NCI-H1105 (cell line): ENCODE measurements around the gene NEDD4.
"Not testable (repeated sequence)": the region's sequence is repeated elsewhere in the genome, so short reads cannot be mapped to it uniquely, and the experiment has no call there.

ENCODE experiments used
- DNase-seq: peaks from one replicate; lab custom pipeline; 2025; lab: John Stamatoyannopoulos, UW

Gene NEDD4

DNA sequence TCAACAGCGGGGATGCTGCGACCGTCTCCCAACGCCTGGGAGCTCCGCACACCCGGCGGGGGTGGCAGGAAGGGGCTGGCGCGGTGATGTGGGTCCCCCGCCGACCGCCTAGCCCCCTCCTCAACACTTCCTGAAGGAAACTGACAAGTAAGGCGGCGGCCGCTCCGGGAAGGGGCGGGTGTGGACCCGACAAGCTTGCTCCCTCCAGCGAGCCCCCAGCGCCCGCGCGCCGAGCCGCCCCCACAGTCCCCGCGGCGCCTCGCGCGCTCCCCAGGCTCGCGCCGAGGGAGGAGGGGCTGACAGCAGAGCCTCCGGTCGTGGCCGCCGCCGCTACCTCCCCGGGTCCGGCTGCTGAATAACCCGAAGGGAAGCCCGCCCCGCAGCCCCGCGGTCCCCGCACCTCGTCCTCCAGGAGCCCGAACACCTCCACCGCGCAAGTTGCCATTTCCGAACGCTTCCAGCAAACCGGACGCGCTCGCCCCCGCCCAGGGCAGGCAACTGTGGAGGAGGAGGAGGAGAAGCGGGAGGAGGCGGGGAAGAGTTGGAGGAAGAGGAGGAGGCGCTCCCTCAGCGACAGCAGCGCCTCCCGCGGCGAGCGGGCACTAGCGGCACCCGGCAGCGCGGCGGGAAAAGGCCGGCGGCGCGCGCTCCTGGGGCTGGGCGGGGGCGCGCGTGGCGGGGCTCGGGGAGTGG is at the start of gene NEDD4:
Gene NEDD4 (minus strand): TSS at position 502 of the 693 bp plus-strand sequence. CDS start 57 bp downstream, at position 445.
- DNase-seq: peak; percentile 60

DNA sequence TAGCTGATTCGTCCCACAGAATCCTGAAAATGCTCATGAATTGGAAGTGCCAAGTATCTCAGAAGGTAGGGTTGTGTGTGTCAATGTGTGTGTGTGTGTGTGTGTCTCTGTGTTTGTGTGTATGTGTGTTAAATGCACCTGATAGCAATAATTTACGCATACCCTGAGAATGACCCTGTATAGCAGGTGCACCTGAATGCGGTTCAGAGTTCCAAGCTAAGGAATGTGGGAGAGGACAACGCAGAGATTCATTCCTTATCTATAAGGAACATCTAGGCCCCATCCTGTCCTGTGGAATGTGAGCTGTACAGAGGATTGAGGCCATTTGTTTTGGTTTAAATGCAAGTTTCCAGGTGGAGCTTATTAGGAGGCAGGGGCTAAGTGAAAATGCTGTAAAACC is 49.1 kb upstream of the NEDD4 start:
- DNase-seq: no peak

DNA sequence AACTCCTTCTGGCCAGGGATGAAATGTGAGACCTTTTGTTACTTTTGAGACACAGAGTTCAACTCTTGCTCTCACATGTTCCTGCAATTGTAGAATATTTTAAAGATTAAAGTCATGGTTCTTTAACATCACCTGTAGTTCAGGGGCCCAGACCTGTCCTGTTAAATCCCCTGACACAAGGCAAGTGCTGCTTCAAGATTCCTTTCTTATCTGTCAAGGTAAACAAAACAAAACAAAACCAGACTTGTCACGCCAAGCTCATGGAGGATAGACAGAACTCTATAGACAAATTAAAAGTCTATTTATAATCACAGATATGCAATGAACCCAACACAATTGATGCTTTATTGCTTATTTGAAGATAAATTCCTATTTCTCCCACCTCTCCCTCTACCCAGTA is 48.6 kb upstream of the NEDD4 start:
- no peak for DNase-seq

DNA sequence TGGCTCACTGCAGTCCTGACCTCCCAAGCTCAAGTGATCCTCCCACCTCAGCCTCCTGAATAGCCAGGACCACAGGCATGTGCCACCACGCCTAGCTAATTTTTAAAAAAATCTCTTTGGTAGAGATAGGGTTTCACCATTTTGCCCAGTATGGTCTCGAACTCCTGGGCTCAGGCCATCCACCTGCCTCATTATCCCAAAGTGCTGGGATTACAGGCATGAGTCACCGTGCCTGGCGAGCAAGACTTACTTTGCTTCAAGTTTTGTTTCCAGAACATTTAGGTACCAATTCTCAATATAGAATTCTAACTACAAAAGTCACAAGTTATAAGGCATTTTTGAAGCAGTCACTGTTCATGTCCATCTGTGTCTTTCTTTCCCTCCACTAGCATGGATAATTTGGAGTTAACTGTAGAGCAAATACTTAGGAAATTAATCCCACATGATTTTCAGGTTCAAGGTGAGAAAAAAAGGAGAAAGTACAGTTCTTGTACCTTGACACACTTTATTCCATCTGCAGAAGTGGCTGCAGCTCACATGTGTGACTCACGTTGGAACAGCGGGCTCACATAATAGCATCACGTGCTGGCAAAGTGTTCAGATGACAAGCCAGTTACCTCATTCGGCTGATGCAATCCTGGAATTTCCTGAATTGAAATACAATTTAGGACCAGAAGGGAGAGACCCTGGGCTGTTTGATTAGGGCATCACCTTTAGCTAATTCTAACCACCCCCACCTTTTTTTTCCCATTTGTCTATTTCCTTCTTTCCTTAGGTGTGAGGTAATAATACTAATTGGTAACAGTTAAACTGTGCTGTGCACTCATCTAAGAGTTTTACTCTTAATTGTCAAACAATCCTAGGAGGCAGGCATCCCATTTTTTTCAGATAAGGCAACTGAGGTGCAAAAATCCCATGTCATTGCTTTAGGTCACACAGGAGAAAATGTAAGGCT is 46.9 kb upstream of the NEDD4 start:
- no peak for DNase-seq

DNA sequence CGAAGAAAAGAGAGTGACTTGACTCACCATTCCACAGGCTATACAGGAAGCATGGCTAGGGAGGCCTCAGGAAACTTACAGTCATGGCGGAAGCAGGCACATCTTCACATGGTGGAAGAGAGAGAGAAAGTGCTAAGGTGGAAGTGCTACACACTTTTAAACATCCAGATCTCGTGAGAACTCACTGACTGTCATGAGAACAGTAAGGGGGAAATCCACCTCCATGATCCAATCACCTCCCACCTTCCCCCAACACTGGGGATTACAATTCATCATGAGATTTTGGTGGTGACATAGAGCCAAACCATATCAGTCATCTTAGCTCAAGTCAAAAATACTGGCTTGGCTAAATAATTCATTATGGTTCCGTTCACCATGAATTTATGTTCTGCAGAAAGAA is 45.3 kb upstream of the NEDD4 start:
- DNase-seq: no peak

DNA sequence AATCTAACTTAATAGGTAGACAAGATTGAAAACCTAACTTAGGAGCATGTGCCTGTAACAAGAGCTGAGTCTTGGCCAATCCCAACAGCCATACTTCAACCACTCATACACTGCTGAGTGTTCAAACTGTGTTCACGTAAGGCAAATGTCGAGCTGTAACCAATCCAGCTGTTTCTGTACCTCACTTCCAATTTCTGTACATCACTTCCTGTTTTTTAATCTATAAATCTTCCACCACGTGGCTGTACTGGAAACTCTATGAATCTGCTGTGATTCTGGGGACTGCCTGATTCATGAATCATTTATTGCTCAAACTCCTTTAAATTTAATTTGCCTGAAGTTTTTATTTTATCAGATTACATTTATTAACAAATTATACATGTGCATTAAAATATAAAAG is 44.6 kb upstream of the NEDD4 start:
- no peak for DNase-seq

DNA sequence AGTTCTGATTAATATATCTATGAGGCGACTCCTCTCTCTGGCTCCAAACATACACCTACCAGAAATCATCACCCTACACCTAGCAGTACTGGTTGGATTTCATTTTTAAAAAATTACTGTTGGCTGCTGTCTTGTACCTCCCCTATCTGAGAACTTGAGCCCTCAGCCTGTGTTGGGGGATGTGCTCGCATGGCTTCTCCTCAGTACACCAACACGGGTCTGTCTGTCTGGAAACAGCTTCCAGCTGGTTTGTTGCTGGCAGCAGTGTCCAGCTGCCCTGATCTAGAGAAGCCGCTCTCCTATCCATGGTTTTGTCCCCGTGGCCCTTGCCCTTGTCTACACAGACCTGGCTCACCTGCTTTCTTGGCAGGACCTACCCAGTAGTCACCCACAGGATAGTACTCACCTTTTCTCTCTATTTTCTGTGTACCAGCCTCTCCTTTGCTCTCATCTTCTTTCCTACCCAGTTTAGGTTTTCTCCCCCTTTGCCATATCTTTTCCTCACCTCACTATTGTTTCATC is 43.2 kb upstream of the NEDD4 start:
- no peak for DNase-seq

DNA sequence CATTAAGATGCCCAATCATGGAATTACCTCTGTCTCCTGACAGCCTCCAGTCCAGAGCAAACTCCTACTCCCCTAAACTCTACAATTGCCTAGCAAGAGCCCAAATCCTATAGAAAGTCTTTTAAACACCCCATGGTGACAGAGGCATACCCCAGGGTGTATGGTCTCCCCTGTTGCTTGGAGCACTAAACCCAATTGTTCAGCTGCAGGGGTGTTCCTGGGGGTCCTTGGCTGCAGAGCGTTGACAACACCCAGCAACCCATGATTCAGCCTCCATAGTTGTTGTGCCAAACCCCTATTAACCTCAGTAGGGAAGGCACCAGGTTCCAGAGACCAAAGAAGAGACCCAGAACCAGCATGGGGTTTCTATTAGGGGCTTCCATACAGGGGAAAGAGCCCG is 41.8 kb upstream of the NEDD4 start:
- no peak for DNase-seq

DNA sequence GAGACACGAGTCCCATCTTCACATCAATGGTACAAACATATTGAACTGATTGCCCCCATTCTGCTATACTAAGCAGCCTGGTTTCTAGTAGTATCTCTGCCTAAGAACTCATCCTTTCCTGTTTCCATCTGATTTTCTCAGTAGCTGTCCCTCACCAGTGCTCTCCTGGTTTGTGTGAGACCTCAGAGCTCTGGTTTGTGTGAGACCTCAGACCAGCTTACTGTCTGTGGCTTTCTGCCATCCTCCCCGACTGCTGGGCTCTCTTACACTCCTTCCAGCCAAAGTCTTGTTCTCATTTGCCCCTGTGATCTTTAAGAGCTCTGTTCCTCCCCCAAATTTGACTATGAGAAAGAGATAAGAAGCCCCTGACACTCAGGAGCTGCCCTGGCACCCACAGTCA is 41.1 kb upstream of the NEDD4 start:
- DNase-seq: no peak

DNA sequence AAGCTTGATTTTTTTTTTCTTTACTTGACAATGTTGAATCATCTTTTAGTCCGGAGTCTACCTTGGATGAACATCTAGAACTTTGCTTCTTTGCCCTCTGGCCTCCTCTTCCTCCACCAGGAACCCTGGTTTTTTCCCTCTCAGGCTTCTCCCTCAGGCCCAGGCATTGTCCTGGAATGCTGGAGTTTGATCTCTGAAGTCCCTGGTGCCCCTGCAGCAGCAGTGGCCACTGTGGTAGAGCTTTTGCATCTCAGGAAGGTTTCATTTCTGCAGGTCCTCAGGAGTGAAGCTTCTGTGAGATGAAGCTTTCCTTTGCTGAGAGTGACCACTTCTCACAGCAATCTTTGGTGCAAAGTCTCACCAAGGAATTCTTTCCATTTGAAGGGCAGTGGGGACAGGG is 39.0 kb upstream of the NEDD4 start:
- DNase-seq: no peak

DNA sequence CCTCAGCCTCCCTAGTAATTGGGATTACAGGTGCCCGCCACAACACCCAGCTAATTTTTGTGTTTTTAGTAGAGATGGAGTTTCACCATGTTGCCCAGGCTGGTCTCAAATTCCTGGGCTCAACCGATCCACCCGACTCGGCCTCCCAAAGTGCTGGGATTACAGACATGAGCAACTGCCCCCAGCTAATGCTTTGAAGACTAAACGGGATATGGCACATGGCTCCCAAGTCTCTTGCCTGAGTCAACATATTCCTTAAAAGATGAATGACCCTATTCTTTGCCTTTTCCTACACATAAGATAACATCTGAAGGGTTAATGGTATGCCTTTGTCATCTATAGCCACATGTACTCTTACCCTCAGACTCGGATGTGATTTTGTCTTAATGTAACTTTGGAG is 38.4 kb upstream of the NEDD4 start:
- DNase-seq: no peak

DNA sequence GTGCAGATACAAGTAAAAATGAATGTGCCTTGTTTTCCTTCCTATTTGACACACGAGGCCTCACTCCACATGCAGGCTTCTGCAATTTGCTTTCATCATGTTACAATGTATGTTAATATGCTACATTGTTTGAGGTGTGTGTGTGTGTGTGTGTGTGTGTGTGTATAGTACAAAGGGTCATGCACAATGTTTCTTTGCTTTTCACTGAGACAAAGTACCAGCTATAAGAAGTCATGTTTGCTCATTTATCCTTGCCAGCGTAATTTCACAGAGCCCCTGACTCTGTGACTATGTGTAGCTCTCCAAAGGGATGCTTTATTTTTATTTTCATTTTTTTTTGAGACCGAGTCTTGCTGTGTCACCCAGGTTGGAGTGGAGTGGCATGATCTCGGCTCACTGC is 38.0 kb upstream of the NEDD4 start:
- no peak for DNase-seq

DNA sequence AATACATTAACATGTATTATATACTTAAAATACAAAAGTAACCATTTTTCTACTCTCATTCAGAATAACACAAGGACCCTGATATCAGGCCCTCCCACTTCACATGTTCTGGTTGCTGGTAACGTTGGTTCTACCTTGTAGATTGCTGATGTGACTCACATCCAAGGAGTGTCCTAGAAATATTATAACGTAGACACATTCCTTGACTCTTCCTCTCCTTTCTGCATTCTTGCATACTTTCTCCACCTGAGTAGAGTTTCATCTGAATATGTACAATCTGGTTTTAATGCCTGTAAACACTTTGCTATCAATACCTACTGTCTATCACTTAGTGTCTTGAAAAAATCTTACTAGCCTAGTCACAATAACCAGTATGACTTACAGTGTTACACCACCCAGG is 35.0 kb upstream of the NEDD4 start:
- no peak for DNase-seq

DNA sequence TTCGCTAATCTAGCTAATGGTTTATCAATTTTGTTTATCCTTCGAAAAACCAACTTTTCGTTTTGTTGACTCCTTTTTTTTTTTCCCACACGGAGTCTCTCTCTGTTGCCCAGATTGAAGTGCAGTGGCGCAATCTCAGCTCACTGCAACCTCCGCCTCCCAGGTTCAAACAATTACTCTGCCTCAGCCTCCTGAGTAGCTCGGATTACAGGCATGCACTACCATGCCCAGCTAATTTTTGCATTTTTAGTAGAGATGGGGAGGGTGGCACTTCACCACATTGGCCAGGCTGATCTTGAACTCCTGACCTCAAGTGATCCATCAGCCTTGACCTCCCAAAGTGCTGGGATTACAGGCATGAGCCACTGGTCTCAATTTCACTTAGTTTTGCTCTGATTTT is 29.7 kb upstream of the NEDD4 start:
- not testable (repeated sequence) for DNase-seq

DNA sequence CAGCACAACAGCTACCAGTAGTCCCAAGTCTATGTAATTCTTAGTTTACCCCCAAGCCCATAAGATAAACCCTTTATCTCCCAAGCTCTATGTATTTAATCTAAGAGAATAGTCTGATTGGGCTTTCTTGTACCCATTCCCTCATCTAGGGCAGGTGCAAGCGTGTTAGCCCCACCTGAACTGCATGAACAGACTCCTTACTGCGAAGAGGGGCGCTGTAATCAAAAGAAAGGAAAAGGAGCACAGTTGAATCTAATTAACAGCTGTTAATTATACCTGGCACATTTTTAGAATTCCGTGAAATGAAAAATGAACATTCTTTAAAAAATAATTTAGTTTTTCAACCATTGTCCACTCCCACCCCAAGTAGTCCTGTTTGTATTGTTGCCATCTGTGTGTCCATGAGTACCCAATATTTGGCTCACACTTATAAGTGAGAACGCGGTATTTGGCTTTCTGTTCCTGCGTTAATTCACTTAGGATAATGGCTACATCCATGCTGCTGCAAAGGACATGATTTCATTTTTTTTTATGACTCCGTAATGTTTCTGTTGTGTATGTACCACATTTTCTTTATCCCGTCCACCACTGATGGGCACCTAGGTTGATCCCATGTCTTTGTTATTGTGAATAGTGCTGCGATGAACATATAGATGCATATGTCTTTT is 26.5 kb upstream of the NEDD4 start:
- DNase-seq: no peak

DNA sequence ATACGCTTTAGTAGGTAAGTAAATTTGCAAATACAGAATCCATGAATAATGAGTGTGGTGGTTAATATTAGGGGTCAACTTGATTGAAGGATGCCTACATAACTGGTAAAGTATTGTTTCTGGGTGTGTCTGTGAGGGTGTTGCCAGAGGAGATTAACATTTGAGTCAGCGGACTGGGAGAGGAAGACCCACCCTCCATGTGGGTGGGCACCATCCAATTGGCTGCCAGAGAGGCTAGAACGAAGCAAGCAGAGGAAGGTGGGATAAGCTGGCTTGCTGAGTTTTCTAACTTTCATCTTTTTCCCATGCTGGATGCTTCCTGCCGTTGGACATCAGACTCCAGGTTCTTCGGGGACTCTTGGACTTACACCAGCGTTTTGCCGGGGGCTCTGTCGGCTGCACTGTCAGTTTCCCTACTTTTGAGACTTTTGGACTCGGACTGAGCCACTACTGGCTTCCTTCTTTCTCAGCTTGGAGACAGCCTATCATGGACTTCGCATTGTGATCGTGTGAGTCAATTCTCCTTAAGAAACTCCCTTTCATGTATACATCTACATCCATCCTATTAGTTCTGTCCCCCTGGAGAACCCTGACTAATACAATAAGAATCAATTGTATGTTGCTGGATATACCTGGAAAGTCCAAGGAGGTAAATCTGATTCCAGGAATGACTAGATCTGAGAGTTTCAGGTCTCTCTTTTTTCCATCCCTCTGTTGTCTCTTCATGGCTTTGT is 25.8 kb upstream of the NEDD4 start:
- no peak for DNase-seq

DNA sequence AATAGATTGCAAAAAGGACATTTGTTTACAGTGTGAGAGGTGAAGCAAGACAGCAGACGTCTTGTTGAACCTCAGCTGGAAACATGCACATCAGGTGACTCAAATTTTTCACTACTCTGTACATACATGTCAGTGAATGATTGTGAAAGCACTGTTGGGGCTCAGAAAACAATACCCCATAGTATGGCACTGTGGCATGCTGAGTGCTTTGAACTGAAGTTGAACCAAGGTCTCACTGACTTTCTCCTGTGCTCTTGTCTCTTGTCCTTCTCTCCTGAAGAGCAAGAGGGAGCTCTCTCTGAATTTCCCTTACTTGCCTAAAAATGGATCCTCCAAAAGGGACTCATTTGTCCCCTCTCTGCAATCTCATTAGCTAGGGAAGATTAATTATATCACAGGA is 24.5 kb upstream of the NEDD4 start:
- DNase-seq: no peak

DNA sequence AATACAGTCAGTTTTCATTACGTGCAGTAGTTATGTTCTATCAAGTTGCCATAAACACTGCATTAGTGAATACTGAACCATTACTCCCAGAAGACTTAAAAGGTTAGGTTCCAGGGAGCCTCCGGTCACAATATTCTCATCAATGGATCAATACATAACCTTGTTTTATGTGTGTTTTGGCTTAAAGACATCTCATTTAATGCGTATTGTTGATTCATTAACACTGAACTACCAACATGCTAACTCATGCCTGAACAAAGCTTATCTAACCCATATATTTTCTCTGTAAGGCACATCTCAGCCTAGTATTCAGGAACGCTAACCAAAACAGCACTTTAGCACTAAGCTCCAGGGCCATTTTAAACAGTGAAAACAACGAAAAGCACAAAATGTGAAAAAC is 24.1 kb upstream of the NEDD4 start:
- no peak for DNase-seq

DNA sequence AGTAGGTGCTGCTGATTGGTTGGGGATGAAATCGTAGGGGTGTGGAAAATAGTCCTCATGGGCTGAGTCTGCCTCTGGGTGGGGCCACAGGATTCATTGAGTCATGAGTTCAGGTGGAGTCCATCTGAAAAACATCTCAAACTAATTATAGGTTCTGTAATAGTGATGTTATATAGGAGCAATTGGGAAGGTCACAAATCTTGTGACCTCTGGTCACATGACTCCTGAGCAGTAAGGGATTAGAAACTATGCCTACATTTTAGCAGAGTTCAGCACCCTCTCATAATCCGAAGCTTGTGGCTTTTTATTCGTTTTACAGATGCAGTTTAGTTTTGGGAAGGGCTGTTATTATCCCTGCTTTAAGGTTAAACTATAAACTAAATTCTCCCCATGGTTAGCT is 22.9 kb upstream of the NEDD4 start:
- no peak for DNase-seq

DNA sequence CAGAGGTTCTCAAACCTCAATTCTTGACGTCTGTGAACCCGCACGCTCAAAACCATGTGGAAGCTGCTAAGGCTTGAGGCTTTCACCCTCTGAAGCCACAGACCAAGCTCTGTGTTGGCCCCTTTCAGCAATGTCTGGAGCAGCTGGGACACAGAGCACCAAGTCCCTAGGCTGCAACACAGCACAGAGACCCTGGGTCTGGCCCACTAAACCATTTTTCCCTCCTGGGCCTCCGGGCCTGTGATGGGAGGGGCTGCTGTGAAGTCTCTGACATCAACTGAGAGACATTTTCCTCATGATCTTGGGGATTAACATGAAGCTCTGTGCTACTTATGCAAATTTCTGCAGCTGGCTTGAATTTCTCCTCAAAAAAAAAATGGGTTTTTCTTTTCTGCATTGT is 21.3 kb upstream of the NEDD4 start:
- no peak for DNase-seq

DNA sequence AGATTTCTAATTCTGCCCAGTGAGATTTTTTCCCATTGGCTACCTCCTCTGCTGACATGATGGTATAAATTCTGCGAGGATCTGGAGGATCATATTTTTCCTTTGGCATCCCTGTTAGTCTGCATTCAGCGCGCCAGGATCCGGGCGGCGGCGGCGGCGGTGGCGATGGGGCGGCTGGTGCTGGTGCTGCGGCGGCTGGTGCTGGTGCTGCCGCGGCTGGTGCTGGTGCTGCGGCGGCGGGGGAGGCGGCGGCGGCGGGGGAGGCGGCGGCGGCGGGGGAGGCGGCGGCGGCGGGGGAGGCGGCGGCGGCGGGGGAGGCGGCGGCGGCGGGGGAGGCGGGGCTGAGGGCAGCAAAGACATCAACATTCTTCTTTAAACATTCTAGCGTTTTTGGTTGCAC is 13.6 kb upstream of the NEDD4 start:
- not testable (repeated sequence) for DNase-seq

DNA sequence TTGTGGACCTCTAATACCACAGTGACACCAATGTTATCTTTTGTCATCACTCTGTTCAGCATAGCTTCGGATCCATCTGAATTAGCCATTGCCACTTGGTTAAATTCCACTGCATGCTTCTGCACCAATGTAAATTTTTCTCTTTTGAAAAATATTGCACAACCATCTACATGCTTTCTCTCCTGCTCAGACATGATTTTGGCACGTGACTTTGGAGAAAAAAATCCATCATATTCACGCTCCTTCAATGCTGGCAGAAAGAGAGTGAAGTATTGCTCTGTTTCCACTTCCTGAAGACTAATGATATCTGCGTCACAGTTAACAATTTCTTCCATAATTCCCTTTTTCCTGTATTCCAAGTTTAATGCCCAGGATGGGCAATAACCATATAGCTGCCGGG is 13.0 kb upstream of the NEDD4 start:
- DNase-seq: not testable (repeated sequence)
